Measurements from ENCODE around the gene JAK3. TPM values are rescaled to one million over a fixed set of nuclear protein-coding genes. Genes with fewer than 3 reads are reported as not detected.

Gene JAK3
- total RNA-seq, 1 donor from 2014 or later, result 10.8 TPM

DNA sequence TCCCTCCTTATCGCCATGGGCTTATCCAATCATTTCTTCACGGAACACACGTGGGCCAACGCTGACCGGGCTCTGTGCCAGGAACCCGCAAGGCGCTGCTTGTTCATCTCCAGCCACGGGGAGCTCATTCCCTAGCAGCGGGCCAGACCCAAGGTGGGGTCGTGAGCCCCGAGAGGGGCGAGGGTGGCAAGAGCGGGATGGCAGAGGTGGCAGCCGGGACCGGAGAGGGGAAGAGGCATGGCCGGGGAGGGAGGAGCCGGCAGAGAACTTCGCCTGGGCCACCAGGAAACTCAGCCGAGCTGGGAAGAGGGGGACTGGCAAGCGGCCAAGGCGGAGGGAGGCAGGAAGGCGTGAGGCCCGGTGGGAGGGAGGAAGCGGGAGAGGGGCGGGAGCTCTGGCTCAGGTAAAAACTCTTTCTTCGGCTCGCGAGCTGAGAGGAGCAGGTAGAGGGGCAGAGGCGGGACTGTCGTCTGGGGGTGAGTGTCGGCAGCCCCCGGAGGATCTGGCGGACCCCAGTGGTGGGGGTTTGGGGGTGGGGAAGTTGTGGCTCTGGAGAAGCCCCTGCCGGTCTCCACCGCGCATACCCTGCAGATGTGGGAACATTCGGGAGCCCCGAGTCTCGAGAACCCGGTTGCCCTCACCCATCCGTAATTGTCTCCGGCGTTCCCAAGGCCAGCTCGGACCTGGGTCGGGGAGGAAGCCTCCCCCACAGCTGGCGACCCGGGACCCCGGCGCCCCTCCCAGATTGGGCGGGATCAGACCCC lies 52.9 kb downstream of the JAK3 start, which contains the start of gene B3GNT3:
Gene B3GNT3 (plus strand): TSS at position 408 of the 764 bp plus-strand sequence. CDS start 12,670 bp downstream, outside the sequence.
- H3K36me3 ChIP-seq, result no peaks in the 10 kb centered on the region
- H3K9me3 ChIP-seq, result no peaks in the 10 kb centered on the region
- H3K4me3 ChIP-seq, result no peak within 1 kb of the TSS
- no peaks in the 10 kb centered on the region for H3K4me1 ChIP-seq
- DNase-seq (ENCODE audit: extremely low spot score in 2 of 2), result no peak
- H3K27ac ChIP-seq, result no peak within 1 kb of the TSS
- H3K27me3 ChIP-seq, result no peaks in the 10 kb centered on the region
- TF ChIP-seq POLR2A (IDR thresholded peaks at IDR 0.05) (no peak), POLR2AphosphoS5 (IDR thresholded peaks at IDR 0.05; ENCODE audit: insufficient read depth in 1 of 2, low read depth in 1 of 2) (peak in 1 of 2 donors; percentile 35)
- intact Hi-C loops (cut with DNase I), result no loop called here

DNA sequence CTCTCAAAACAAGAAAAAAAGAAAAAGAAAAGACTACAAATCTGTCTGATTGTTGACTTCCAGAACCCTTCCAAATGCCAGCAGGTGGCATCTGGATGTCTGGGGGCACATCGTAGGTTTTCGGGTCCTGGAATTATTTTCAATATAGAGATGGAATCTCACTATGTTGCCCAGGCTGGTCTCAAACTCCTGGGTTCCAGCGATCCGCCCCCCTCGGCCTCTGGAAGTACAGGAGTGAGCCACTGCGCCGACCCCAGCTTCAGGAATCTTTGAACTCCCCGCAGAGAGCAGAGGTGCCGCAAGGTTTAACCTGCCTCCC lies 53.4 kb downstream of the JAK3 start:
- H3K4me1 ChIP-seq, result no peaks in the 10 kb centered on the region
- no peak for TF ChIP-seq POLR2AphosphoS5 (IDR thresholded peaks at IDR 0.05; ENCODE audit: insufficient read depth in 1 of 2, low read depth in 1 of 2)
- no peak for TF ChIP-seq CTCF (IDR thresholded peaks at IDR 0.05)
- TF ChIP-seq POLR2A (IDR thresholded peaks at IDR 0.05), result no peak
- intact Hi-C loops (cut with DNase I), result no loop called here
- no peak overlapping the region for H3K4me3 ChIP-seq
- H3K36me3 ChIP-seq, result no peaks in the 10 kb centered on the region
- H3K27ac ChIP-seq, result no peak overlapping the region
- DNase-seq (ENCODE audit: extremely low spot score in 2 of 2), result no peak
- H3K9me3 ChIP-seq, result no peaks in the 10 kb centered on the region
- no peaks in the 10 kb centered on the region for H3K27me3 ChIP-seq

GRCh38 chr19:17790059-17790780 lies 57.6 kb downstream of the JAK3 start:
- no peak for DNase-seq (ENCODE audit: extremely low spot score in 2 of 2)
- Histone ChIP-seq H3K36me3 (no peaks in the 10 kb centered on the region), H3K27me3 (no peaks in the 10 kb centered on the region), H3K4me3 (no peak overlapping the region), H3K4me1 (no peaks in the 10 kb centered on the region), H3K9me3 (no peaks in the 10 kb centered on the region), H3K27ac (no peak overlapping the region)
- intact Hi-C loops (cut with DNase I), result no loop called here
- TF ChIP-seq POLR2A (IDR thresholded peaks at IDR 0.05) (no peak), POLR2AphosphoS5 (IDR thresholded peaks at IDR 0.05; ENCODE audit: insufficient read depth in 1 of 2, low read depth in 1 of 2) (no peak), CTCF (IDR thresholded peaks at IDR 0.05) (no peak)

DNA sequence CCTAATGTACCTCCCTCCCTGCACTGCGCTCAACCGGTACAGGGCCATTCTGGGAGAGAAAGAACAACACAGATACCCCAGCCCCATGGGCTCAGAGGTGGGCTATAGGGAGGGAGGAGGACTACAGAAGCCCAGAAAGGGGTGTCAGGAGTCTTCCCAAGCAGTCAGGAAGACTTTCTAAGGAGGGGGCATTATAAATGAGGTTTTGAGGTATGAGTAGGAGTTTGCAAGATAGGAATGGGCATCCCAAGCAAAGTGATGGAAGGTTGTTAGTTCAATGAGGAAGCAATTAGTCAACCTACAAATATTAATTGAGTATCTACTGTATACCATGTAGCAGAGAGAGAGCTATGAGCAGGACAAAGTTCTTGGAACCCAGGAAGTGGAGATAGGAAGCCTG lies 59.1 kb downstream of the JAK3 start:
- Histone ChIP-seq H3K27ac (no peak overlapping the region), H3K36me3 (no peaks in the 10 kb centered on the region), H3K27me3 (no peaks in the 10 kb centered on the region), H3K4me3 (no peak overlapping the region), H3K4me1 (no peaks in the 10 kb centered on the region), H3K9me3 (no peaks in the 10 kb centered on the region)
- TF ChIP-seq POLR2AphosphoS5 (IDR thresholded peaks at IDR 0.05; ENCODE audit: insufficient read depth in 1 of 2, low read depth in 1 of 2) (no peak), POLR2A (IDR thresholded peaks at IDR 0.05) (no peak), CTCF (IDR thresholded peaks at IDR 0.05) (no peak)
- no peak for DNase-seq (ENCODE audit: extremely low spot score in 2 of 2)
- intact Hi-C loops (cut with DNase I), result no loop called here

DNA sequence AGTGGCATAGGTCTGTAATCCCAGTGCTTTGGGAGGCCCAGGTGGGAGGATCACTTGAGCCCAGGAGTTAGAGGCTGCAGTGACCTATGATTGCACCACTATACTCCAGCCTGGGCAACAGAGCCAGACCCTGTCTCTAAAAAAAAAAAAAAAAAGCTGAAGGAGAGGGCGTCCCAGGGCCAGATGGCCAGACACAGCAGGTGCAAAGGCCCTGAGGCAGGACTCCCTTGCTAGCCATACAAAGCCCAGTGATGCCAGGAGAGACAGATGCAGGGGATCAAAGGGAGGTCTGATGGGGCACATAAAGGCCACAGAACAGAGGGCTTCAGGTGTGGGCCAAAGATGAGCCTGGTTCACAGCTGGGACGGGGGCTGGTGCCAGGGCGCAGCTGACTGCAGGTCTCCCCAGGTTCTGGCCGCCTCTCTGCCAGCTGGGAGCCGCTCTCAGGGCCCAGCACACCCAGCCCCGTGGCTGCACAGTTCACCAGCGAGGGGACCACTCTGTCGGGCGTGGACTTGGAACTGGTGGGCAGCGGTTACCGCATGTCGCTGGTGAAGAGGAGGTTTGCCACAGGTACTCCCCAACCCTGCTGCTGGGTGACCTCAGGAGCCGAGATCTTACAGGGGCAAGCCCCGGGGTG lies 60.4 kb downstream of the JAK3 start:
- Histone ChIP-seq H3K27me3 (no peaks in the 10 kb centered on the region), H3K4me1 (no peaks in the 10 kb centered on the region), H3K36me3 (no peaks in the 10 kb centered on the region), H3K27ac (no peak overlapping the region), H3K4me3 (no peak overlapping the region), H3K9me3 (no peaks in the 10 kb centered on the region)
- intact Hi-C loops (cut with DNase I), result no loop called here
- TF ChIP-seq POLR2AphosphoS5 (IDR thresholded peaks at IDR 0.05; ENCODE audit: insufficient read depth in 1 of 2, low read depth in 1 of 2), result no peak
- TF ChIP-seq POLR2A (IDR thresholded peaks at IDR 0.05), result no peak
- no peak for TF ChIP-seq CTCF (IDR thresholded peaks at IDR 0.05)
- DNase-seq (ENCODE audit: extremely low spot score in 2 of 2), result no peak

Data from vagina (tissue), 2 donors.